ENCODE measurements around the gene LBX2. TPM values are rescaled to one million over a fixed set of nuclear protein-coding genes. Genes with fewer than 3 reads are reported as not detected.

LBX2 gene
- total RNA-seq, 1 experiment from 2014 or later = not detected

DNA sequence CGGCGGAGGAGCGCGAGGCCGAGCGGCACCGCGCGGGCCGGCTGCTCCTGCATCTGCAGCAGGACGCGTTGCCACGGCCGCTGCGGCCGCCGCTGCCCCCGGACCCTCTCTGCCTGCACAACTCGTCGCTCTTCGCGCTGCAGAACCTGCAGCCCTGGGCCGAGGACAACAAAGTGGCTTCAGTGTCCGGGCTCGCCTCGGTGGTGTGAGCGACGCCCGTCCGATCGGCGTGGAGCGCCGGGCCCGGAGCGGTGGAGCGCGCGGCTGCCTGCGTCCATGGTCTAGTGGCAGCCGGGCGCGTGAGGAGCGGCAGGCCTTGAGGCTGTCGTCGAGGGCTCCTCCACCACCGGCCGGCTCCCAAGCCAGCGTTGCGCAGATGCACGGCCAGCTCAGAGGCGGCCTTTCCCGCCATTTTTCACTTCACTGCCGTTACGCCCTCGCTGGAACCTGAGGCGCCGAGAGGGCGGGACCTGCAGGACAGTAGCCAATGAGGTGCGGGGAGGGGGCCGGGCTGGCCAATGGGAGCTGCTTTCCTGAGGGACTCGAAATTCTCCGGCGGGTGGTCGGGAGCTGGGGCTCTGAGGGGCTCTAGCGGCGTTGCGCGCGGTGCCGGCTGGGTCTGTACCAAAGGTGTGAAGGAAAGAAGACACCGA is 16.7 kb upstream of the LBX2 start:
- BruUV-seq (replicated peaks) = no TSS peak
- ChIA-PET POLR2A (ENCODE audit: low non-redundant PET) (no interaction called here), CTCF (no interaction called here)
- peaks cover 76% of the 10 kb centered on the region for H3K27me3 ChIP-seq (replicated peaks; ENCODE audit: insufficient read depth, low read depth, low read length, poor library complexity)
- H3K9me3 ChIP-seq (ENCODE audit: low read depth, low read length, poor library complexity, severe bottlenecking) = no peaks in the 10 kb centered on the region
- peak; percentile 38 for DNase-seq (ENCODE audit: low spot score)
- TF ChIP-seq, protein P1, sequence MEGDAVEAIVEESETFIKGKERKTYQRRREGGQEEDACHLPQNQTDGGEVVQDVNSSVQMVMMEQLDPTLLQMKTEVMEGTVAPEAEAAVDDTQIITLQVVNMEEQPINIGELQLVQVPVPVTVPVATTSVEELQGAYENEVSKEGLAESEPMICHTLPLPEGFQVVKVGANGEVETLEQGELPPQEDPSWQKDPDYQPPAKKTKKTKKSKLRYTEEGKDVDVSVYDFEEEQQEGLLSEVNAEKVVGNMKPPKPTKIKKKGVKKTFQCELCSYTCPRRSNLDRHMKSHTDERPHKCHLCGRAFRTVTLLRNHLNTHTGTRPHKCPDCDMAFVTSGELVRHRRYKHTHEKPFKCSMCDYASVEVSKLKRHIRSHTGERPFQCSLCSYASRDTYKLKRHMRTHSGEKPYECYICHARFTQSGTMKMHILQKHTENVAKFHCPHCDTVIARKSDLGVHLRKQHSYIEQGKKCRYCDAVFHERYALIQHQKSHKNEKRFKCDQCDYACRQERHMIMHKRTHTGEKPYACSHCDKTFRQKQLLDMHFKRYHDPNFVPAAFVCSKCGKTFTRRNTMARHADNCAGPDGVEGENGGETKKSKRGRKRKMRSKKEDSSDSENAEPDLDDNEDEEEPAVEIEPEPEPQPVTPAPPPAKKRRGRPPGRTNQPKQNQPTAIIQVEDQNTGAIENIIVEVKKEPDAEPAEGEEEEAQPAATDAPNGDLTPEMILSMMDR (conservative IDR thresholded peaks at IDR 0.05; ENCODE audit: low read depth, low read length) = no peak
- no peak for TF ChIP-seq EZH2 (IDR thresholded peaks at IDR 0.05; ENCODE audit: borderline replicate concordance, low read depth, low read length, poor library complexity, severe bottlenecking)
- intact Hi-C loops (cut with micrococcal nuclease; ENCODE audit: unreplicated experiment) = no loop called here
- peaks cover 21% of the 10 kb centered on the region for H3K4me1 ChIP-seq (ENCODE audit: insufficient read depth, low read length, poor library complexity, severe bottlenecking)
- no peak overlapping the region for H3K4me3 ChIP-seq (ENCODE audit: low read depth, low read length, poor library complexity, severe bottlenecking)
- H3K27ac ChIP-seq (ENCODE audit: low read depth, low read length, poor library complexity, severe bottlenecking) = no peak overlapping the region
- H3K36me3 ChIP-seq (ENCODE audit: insufficient read depth, low read length, poor library complexity, severe bottlenecking) = no peaks in the 10 kb centered on the region

DNA sequence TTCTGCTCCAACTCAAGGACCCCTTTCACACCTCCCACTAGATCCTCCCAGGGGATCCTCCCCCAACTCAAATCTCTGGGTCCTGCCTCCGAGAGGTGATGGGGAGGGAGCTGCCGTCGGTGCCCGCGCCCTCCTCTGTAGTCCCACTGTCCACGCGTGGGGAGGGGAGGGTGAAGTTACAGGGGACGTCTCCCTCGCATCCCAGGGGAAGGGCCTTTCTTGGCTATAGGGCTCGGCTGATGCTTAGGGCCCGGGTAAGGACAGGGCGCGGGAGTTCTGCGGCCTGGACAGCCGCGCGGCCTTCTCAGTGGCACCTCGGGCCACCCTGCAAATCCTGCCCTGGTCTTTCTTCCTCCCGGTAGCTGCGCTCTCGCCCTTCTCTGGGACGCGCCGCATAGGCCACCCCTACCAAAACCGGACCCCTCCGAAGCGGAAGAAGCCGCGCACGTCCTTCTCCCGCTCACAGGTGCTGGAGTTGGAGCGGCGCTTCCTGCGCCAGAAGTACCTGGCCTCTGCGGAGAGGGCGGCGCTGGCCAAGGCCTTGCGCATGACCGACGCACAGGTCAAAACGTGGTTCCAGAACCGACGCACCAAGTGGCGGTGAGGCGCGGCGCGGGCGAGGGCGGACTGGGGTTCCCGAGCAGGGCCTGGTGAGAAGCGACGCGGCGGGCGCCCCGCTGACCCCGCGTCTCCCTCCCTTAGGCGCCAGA is 16.0 kb upstream of the LBX2 start:
- TF ChIP-seq, protein P1 (conservative IDR thresholded peaks at IDR 0.05; ENCODE audit: low read depth, low read length) = no peak
- TF ChIP-seq EZH2 (IDR thresholded peaks at IDR 0.05; ENCODE audit: borderline replicate concordance, low read depth, low read length, poor library complexity, severe bottlenecking) = no peak
- H3K36me3 ChIP-seq (ENCODE audit: insufficient read depth, low read length, poor library complexity, severe bottlenecking) = no peaks in the 10 kb centered on the region
- no TSS peak for BruUV-seq (replicated peaks)
- peaks cover 75% of the 10 kb centered on the region for H3K27me3 ChIP-seq (replicated peaks; ENCODE audit: insufficient read depth, low read depth, low read length, poor library complexity)
- H3K4me1 ChIP-seq (ENCODE audit: insufficient read depth, low read length, poor library complexity, severe bottlenecking) = peaks cover 21% of the 10 kb centered on the region
- ChIA-PET POLR2A (ENCODE audit: low non-redundant PET) (no interaction called here), CTCF (no interaction called here)
- intact Hi-C loops (cut with micrococcal nuclease; ENCODE audit: unreplicated experiment) = no loop called here
- no peaks in the 10 kb centered on the region for H3K9me3 ChIP-seq (ENCODE audit: low read depth, low read length, poor library complexity, severe bottlenecking)
- no peak for DNase-seq (ENCODE audit: low spot score)
- no peak overlapping the region for H3K27ac ChIP-seq (ENCODE audit: low read depth, low read length, poor library complexity, severe bottlenecking)
- no peak overlapping the region for H3K4me3 ChIP-seq (ENCODE audit: low read depth, low read length, poor library complexity, severe bottlenecking)

DNA sequence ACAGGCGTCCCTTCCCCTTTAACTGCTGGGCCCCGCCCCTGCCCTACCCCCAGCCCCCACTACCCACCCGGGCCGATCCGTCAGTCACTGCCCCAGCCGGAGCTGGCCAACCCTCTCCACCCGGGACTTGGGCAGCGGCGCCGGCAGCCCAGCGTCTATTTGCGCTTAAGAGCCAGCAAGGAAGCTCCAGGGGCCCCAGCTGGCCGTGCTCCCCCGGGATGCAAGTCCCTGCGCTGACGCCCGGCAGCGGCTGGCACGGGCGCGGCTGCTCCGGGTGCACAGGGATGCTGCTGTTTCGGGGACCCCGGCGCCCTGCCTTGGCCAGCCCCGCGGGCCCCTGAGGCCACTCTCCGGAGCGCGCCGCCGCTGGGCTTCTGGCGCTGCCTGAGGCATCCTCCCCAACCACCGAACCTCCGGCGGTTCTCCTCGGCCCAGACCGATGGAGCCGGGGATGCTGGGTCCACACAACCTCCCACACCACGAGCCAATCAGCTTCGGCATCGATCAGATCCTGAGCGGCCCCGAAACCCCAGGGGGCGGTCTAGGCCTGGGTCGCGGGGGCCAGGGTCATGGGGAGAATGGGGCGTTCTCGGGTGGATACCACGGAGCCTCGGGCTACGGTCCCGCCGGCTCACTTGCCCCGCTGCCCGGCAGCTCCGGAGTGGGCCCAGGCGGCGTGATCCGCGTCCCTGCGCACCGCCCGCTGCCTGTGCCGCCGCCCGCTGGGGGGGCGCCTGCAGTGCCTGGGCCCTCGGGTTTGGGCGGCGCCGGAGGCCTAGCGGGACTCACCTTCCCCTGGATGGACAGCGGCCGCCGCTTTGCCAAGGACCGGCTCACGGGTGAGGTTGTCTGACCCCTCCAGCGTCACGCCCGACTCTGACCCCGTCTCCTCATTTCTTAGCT is 15.2 kb upstream of the LBX2 start, which contains the start of gene TLX2:
TLX2 (plus strand) TSS at position 83 of the 903 bp plus-strand sequence; CDS start at position 440, 357 bp downstream.
- peak; percentile 55 for DNase-seq (ENCODE audit: low spot score)
- intact Hi-C loops (cut with micrococcal nuclease; ENCODE audit: unreplicated experiment) = no loop called here
- Histone ChIP-seq H3K36me3 (ENCODE audit: insufficient read depth, low read length, poor library complexity, severe bottlenecking) (no peaks in the 10 kb centered on the region), H3K27ac (ENCODE audit: low read depth, low read length, poor library complexity, severe bottlenecking) (no peak within 1 kb of the TSS), H3K9me3 (ENCODE audit: low read depth, low read length, poor library complexity, severe bottlenecking) (no peaks in the 10 kb centered on the region), H3K4me1 (ENCODE audit: insufficient read depth, low read length, poor library complexity, severe bottlenecking) (peaks cover 21% of the 10 kb centered on the region), H3K4me3 (ENCODE audit: low read depth, low read length, poor library complexity, severe bottlenecking) (peak within 1 kb of the TSS; percentile 30), H3K27me3 (replicated peaks; ENCODE audit: insufficient read depth, low read depth, low read length, poor library complexity) (peaks cover 67% of the 10 kb centered on the region)
- TF ChIP-seq EZH2 (IDR thresholded peaks at IDR 0.05; ENCODE audit: borderline replicate concordance, low read depth, low read length, poor library complexity, severe bottlenecking) = no peak
- CTCF ChIA-PET = interaction anchor here (0.7 kb wide), 1 partner anchor 1226 kb away, joined by 9 read pairs; no protein-coding TSS in a partner anchor
- BruUV-seq (replicated peaks) = no TSS peak
- POLR2A ChIA-PET (ENCODE audit: low non-redundant PET) = no interaction called here
